CD14-positive monocyte (primary cell): ENCODE results near the gene MAP1LC3B. TPM values are rescaled to one million over a fixed set of nuclear protein-coding genes. Genes with fewer than 3 reads are reported as not detected.

Experiments
- DNase-seq, 3 donors: peaks; one replicate each; pipeline ENCODE4 v3.0.0-alpha.2; 2011 to 2022
- H2AFZ ChIP-seq: 2 replicates; pipeline ENCODE4 v1.6.0; 2012; ENCODE audit warnings: mild to moderate bottlenecking, low read depth, low read length, inconsistent platforms; ENCODE audit not compliant: insufficient read depth, poor library complexity, severe bottlenecking
- H3K27ac ChIP-seq, 2 donors: 1 replicate in 1 of 2; 2 replicates in 1 of 2; pipeline ENCODE4 v1.5.1; 2012 to 2013; ENCODE audit warnings: low read length in 2 of 2, control low read depth in 1 of 2, inconsistent platforms in 1 of 2, low read depth in 1 of 2, mild to moderate bottlenecking in 1 of 2
- H3K27me3 ChIP-seq, 2 donors: one replicate each; pipeline versions ENCODE4 v1.6.0 to v1.6.1; 2011 to 2013; ENCODE audit warnings: low read length in 2 of 2; ENCODE audit not compliant: control insufficient read depth in 2 of 2, insufficient read depth in 2 of 2
- H3K36me3 ChIP-seq, 2 donors: replicated peaks in 1 of 2; 1 replicate in 1 of 2; 2 replicates in 1 of 2; pipeline versions ENCODE4 v1.5.1 to v1.6.1; 2012 to 2013; ENCODE audit warnings: low read length in 2 of 2, control low read depth in 1 of 2, inconsistent platforms in 1 of 2, mild to moderate bottlenecking in 1 of 2; ENCODE audit not compliant: insufficient read depth in 2 of 2, control insufficient read depth in 1 of 2
- H3K4me1 ChIP-seq, 2 donors: 1 replicate in 1 of 2; 2 replicates in 1 of 2; pipeline versions ENCODE4 v1.5.1 to v1.6.1; 2012 to 2013; ENCODE audit warnings: low read length in 2 of 2, control low read depth in 1 of 2, inconsistent platforms in 1 of 2, mild to moderate bottlenecking in 1 of 2, moderate library complexity in 1 of 2; ENCODE audit not compliant: insufficient read depth in 2 of 2, control insufficient read depth in 1 of 2
- H3K4me2 ChIP-seq: replicated peaks from 2 replicates; pipeline ENCODE3; 2012; ENCODE audit warnings: low read length, moderate library complexity, mild to moderate bottlenecking; ENCODE audit not compliant: poor library complexity, severe bottlenecking; ENCODE audit errors: extremely low read depth
- H3K4me3 ChIP-seq, 3 experiments: fragments of 200-600 bp in 1 of 3; sonication (generic) in 1 of 3; replicated peaks in 1 of 3; 1 replicate in 2 of 3; 2 replicates in 1 of 3; pipeline ENCODE4 v1.5.1; 2011 to 2013; ENCODE audit warnings: low read length in 3 of 3, mild to moderate bottlenecking in 3 of 3, control low read depth in 2 of 3, low read depth in 2 of 3, inconsistent platforms in 1 of 3, moderate library complexity in 1 of 3
- H3K79me2 ChIP-seq: 2 replicates; pipeline ENCODE4 v1.6.0; 2012; ENCODE audit warnings: mild to moderate bottlenecking, control low read depth, inconsistent platforms, low read length, moderate library complexity; ENCODE audit not compliant: insufficient read depth
- H3K9ac ChIP-seq: 2 replicates; pipeline ENCODE4 v1.6.0; 2017; ENCODE audit warnings: low read length, mild to moderate bottlenecking; ENCODE audit not compliant: insufficient read depth, poor library complexity, severe bottlenecking
- H3K9me3 ChIP-seq, 2 donors: replicated peaks in 1 of 2; 1 replicate in 1 of 2; 2 replicates in 1 of 2; pipeline versions ENCODE4 v1.5.1 to v1.6.1; 2012 to 2013; ENCODE audit warnings: low read length in 2 of 2, control low read depth in 1 of 2; ENCODE audit not compliant: control insufficient read depth in 1 of 2, insufficient read depth in 1 of 2
- H4K20me1 ChIP-seq: 2 replicates; pipeline ENCODE4 v1.6.0; 2012; ENCODE audit warnings: mild to moderate bottlenecking, low read length, control low read depth, moderate library complexity; ENCODE audit not compliant: insufficient read depth
- H3K27ac Mint-ChIP-seq, 7 donors: one replicate each; pipeline ENCODE4 v1.8.0; 2020; ENCODE audit warnings: mild to moderate bottlenecking in 7 of 7, mixed read lengths in 7 of 7, moderate library complexity in 6 of 7, inconsistent platforms in 2 of 7
- H3K27me3 Mint-ChIP-seq, 3 donors: one replicate each; pipeline ENCODE4 v1.8.0; 2021 to 2022; ENCODE audit warnings: low read depth in 3 of 3, mild to moderate bottlenecking in 3 of 3, mixed read lengths in 3 of 3, moderate library complexity in 3 of 3, inconsistent platforms in 1 of 3
- H3K36me3 Mint-ChIP-seq, 2 donors: one replicate each; pipeline ENCODE4 v1.8.0; 2020; ENCODE audit warnings: mixed read lengths in 2 of 2, inconsistent platforms in 1 of 2, mild to moderate bottlenecking in 1 of 2
- H3K4me1 Mint-ChIP-seq: one replicate; pipeline ENCODE4 v1.8.0; 2020; ENCODE audit warnings: mild to moderate bottlenecking, mixed read lengths
- H3K4me3 Mint-ChIP-seq, 2 donors: one replicate each; pipeline ENCODE4 v1.8.0; 2020; ENCODE audit warnings: mild to moderate bottlenecking in 2 of 2, mixed read lengths in 2 of 2, moderate library complexity in 1 of 2
- H3K9me3 Mint-ChIP-seq, 7 donors: one replicate each; pipeline ENCODE4 v1.8.0; 2020 to 2022; ENCODE audit warnings: mixed read lengths in 7 of 7, mild to moderate bottlenecking in 6 of 7, moderate library complexity in 6 of 7, inconsistent platforms in 2 of 7
- CTCF ChIP-seq: fragments of 200-600 bp; IDR thresholded peaks from one replicate; pipeline ENCODE4 v1.8.0; 2022; ENCODE audit warnings: antibody characterized with exemption, mild to moderate bottlenecking
- WGBS: methylation state at CpG from one replicate; pipeline ENCODE4 v1.1.5; 2013; ENCODE audit warnings: missing lambda C conversion rate; ENCODE audit not compliant: insufficient coverage; 5-methylcytosine and 5-hydroxymethylcytosine counted together
- intact Hi-C, 2 donors: fragments of 100-400 bp; cut with micrococcal nuclease; formaldehyde crosslinking; loops; one replicate each; pipeline versions ENCODE4 v1.15.0 to v1.15.1; 2023
- polyA plus RNA-seq, 3 donors: library from polyadenylated mRNA; depleted of rRNA in 1 of 3; unstranded in 2 of 3; stranded (reverse) in 1 of 3; fragments of 300-500 nt in 2 of 3; fragments of >200 nt in 1 of 3; fragmentation: Illumina TruSeq in 2 of 3; gene quantifications; 1 replicate in 2 of 3; 2 replicates in 1 of 3; pipeline ENCODE4 v1.2.3, GENCODE V29; 2012 to 2021

MAP1LC3B gene
- polyA plus RNA-seq, 3 donors: 102 to 147 (median 140) TPM

- no peaks in the 10 kb centered on the region for H3K79me2 ChIP-seq
- H3K27me3 ChIP-seq: no peaks in the 10 kb centered on the region
- no peak overlapping the region for H3K4me3 Mint-ChIP-seq
- no peak overlapping the region for H3K27ac Mint-ChIP-seq
- WGBS: 97% methylated on average over 41 of the region's 49 CpGs
- no peak overlapping the region for H3K4me3 ChIP-seq
- no peak overlapping the region for H3K27ac ChIP-seq
- H2AFZ ChIP-seq: no peak overlapping the region
- H3K27me3 Mint-ChIP-seq: peaks cover 2 to 3% (median 3%) of the 10 kb centered on the region in 3 donors
- H3K9me3 ChIP-seq: no peaks in the 10 kb centered on the region
- no peak overlapping the region for H3K4me2 ChIP-seq
- DNase-seq: no peak
- intact Hi-C loops: no loop called here
- H3K4me1 ChIP-seq: peaks cover 7 to 14% of the 10 kb centered on the region in 2 donors
- H3K9me3 Mint-ChIP-seq: peaks cover 0 to 2% (median 0%) of the 10 kb centered on the region in 7 donors
- no peak overlapping the region for H3K9ac ChIP-seq
- peaks cover 5% of the 10 kb centered on the region for H4K20me1 ChIP-seq
- H3K4me1 Mint-ChIP-seq: peaks cover 11% of the 10 kb centered on the region
- H3K36me3 ChIP-seq: peaks cover 38 to 47% of the 10 kb centered on the region in 2 donors
- peaks cover 62 to 78% of the 10 kb centered on the region in 2 donors for H3K36me3 Mint-ChIP-seq
- no peak for TF ChIP-seq CTCF
These were observed 19.5 kb downstream of the MAP1LC3B start for GRCh38 chr16:87411375-87412271.

GRCh38 chr16:87412371-87412995 is 20.3 kb downstream of the MAP1LC3B start:
- intact Hi-C loops: no loop called here
- no peak overlapping the region for H3K4me3 Mint-ChIP-seq
- no peak for DNase-seq
- Histone ChIP-seq H3K4me2 (no peak overlapping the region), H3K4me1 (peaks cover 5% of the 10 kb centered on the region in 2 donors), H2AFZ (no peak overlapping the region), H3K36me3 (peaks cover 41 to 54% of the 10 kb centered on the region in 2 donors), H4K20me1 (no peaks in the 10 kb centered on the region), H3K27me3 (no peaks in the 10 kb centered on the region), H3K79me2 (no peaks in the 10 kb centered on the region), H3K4me3 (no peak overlapping the region), H3K27ac (no peak overlapping the region), H3K9ac (no peak overlapping the region), H3K9me3 (no peaks in the 10 kb centered on the region)
- H3K27ac Mint-ChIP-seq: peak overlapping the region in 1 of 7 donors; percentile 31
- WGBS: 89% methylated on average over 26 of the region's 31 CpGs
- peaks cover 64 to 80% of the 10 kb centered on the region in 2 donors for H3K36me3 Mint-ChIP-seq
- peaks cover 0 to 2% (median 0%) of the 10 kb centered on the region in 7 donors for H3K9me3 Mint-ChIP-seq
- no peak for TF ChIP-seq CTCF
- H3K4me1 Mint-ChIP-seq: peaks cover 4% of the 10 kb centered on the region
- H3K27me3 Mint-ChIP-seq: peaks cover 0 to 3% (median 2%) of the 10 kb centered on the region in 3 donors
